Esophagus muscularis mucosa (tissue), 3 donors: ENCODE data around the gene FASTKD2.

Source experiments
- CTCF ChIP-seq, 3 experiments: fragments of 200-600 bp in 2 of 3; fragments of 450-650 bp in 1 of 3; sonication (generic) in 2 of 3; IDR thresholded peaks; one replicate each; pipeline ENCODE4 v1.5.1; 2017 to 2019; ENCODE audit warnings: antibody characterized with exemption in 3 of 3, mild to moderate bottlenecking in 2 of 3, moderate library complexity in 1 of 3
- POLR2A ChIP-seq: fragments of 450-650 bp; IDR thresholded peaks from one replicate; pipeline ENCODE4 v1.6.1; 2017; ENCODE audit warnings: antibody characterized with exemption, moderate library complexity, mild to moderate bottlenecking, low read depth
- POLR2AphosphoS5 ChIP-seq, 2 donors: sonication (generic); formaldehyde crosslinking; IDR thresholded peaks; one replicate each; pipeline ENCODE4 v1.6.1; 2017; ENCODE audit warnings: antibody characterized with exemption in 2 of 2

- TF ChIP-seq POLR2A (no peak), CTCF (IDR thresholded peaks at IDR 0.05) (no peak), POLR2AphosphoS5 (IDR thresholded peaks at IDR 0.05) (no peak)
These were observed 58.7 kb downstream of the FASTKD2 start for GRCh38 chr2:206824087-206824618.
